GM10266 (cell line): ENCODE results near the gene P3R3URF.

Experiments used
- DNase-seq: peaks from one replicate; pipeline ENCODE4 v3.0.0; 2012; ENCODE audit errors: extremely low spot score
- CTCF ChIP-seq: IDR thresholded peaks from 2 replicates; pipeline ENCODE4 v1.5.1; 2012; ENCODE audit warnings: mild to moderate bottlenecking, low read depth; ENCODE audit not compliant: control insufficient read depth, insufficient read depth; ENCODE audit errors: missing control alignments

P3R3URF gene

GRCh38 chr1:46131712-46132528, 44.4 kb downstream of the P3R3URF start:
- TF ChIP-seq CTCF = no peak
- no peak for DNase-seq

- no peak for DNase-seq
- no peak for TF ChIP-seq CTCF
Measured at GRCh38 chr1:46131093-46131492, 45.2 kb downstream of the P3R3URF start.

GRCh38 chr1:46130606-46131005, 45.7 kb downstream of the P3R3URF start:
- TF ChIP-seq CTCF = no peak
- no peak for DNase-seq

GRCh38 chr1:46130121-46130520, 46.2 kb downstream of the P3R3URF start:
- no peak for TF ChIP-seq CTCF
- DNase-seq = no peak

GRCh38 chr1:46128344-46128743, 47.9 kb downstream of the P3R3URF start:
- DNase-seq = no peak
- no peak for TF ChIP-seq CTCF
